ENCODE measurements around the gene KCNJ14. TPM values are rescaled to one million over a fixed set of nuclear protein-coding genes. Genes with fewer than 3 reads are reported as not detected.

KCNJ14 gene
- total RNA-seq, 1 experiment from 2014 or later = 1.4 TPM

DNA sequence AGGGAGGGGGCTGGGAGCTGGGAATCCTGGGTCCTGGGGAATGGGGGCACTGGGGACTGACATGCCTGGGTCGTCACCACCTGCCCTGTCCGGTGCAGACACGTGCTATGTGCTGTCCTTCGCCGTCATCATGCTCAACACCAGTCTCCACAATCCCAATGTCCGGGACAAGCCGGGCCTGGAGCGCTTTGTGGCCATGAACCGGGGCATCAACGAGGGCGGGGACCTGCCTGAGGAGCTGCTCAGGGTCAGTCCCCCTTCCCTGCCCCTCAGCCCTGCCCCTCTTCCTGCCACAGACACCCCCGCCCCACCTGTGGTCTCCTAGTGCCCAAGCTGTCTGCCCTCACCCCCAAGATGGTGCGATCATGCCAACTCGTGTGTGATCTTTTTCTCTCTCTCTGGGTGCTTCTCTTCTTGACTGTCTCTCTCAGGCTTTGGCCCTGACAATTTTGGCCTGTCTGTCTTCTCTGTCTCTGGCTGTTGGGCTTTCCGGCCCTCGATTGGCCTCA is 18.8 kb downstream of the KCNJ14 start:
- Histone ChIP-seq H3K27ac (ENCODE audit: low read length) (no peak overlapping the region), H3K9me2 (replicated peaks; ENCODE audit: low read length) (no peaks in the 10 kb centered on the region), H3K79me2 (ENCODE audit: low read length) (peaks cover 14% of the 10 kb centered on the region), H3K9ac (ENCODE audit: low read length) (no peak overlapping the region), H2AFZ (ENCODE audit: low read length) (no peak overlapping the region), H3K27me3 (ENCODE audit: low read length) (no peaks in the 10 kb centered on the region), H3K4me1 (ENCODE audit: insufficient read depth, low read length) (no peaks in the 10 kb centered on the region), H3K4me3 (ENCODE audit: low read length) (no peak overlapping the region), H3K4me2 (ENCODE audit: low read length) (no peak overlapping the region), H4K20me1 (ENCODE audit: low read length) (peaks cover 12% of the 10 kb centered on the region), H3F3A (ENCODE audit: low read length, unreplicated experiment) (no peaks in the 10 kb centered on the region), H3K36me3 (ENCODE audit: low read depth, low read length) (peaks cover 28% of the 10 kb centered on the region), H3K9me3 (ENCODE audit: low read length) (no peaks in the 10 kb centered on the region)
- ChIA-PET POLR2A (ENCODE audit: unreplicated experiment) (no interaction called here), CTCF (no interaction called here)
- TF ChIP-seq EZH2 (IDR thresholded peaks at IDR 0.05; ENCODE audit: low read length, unreplicated experiment) (no peak), EZH2phosphoT487 (IDR thresholded peaks at IDR 0.05; ENCODE audit: borderline replicate concordance, low read length) (no peak)
- TF ChIP-seq, protein P1, sequence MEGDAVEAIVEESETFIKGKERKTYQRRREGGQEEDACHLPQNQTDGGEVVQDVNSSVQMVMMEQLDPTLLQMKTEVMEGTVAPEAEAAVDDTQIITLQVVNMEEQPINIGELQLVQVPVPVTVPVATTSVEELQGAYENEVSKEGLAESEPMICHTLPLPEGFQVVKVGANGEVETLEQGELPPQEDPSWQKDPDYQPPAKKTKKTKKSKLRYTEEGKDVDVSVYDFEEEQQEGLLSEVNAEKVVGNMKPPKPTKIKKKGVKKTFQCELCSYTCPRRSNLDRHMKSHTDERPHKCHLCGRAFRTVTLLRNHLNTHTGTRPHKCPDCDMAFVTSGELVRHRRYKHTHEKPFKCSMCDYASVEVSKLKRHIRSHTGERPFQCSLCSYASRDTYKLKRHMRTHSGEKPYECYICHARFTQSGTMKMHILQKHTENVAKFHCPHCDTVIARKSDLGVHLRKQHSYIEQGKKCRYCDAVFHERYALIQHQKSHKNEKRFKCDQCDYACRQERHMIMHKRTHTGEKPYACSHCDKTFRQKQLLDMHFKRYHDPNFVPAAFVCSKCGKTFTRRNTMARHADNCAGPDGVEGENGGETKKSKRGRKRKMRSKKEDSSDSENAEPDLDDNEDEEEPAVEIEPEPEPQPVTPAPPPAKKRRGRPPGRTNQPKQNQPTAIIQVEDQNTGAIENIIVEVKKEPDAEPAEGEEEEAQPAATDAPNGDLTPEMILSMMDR (conservative IDR thresholded peaks at IDR 0.05; ENCODE audit: low read depth, low read length) = no peak
- ATAC-seq (no peak), DNase-seq (no peak)
- no TSS peak for BruUV-seq (replicated peaks)
- intact Hi-C loops (cut with micrococcal nuclease) = no loop called here

DNA sequence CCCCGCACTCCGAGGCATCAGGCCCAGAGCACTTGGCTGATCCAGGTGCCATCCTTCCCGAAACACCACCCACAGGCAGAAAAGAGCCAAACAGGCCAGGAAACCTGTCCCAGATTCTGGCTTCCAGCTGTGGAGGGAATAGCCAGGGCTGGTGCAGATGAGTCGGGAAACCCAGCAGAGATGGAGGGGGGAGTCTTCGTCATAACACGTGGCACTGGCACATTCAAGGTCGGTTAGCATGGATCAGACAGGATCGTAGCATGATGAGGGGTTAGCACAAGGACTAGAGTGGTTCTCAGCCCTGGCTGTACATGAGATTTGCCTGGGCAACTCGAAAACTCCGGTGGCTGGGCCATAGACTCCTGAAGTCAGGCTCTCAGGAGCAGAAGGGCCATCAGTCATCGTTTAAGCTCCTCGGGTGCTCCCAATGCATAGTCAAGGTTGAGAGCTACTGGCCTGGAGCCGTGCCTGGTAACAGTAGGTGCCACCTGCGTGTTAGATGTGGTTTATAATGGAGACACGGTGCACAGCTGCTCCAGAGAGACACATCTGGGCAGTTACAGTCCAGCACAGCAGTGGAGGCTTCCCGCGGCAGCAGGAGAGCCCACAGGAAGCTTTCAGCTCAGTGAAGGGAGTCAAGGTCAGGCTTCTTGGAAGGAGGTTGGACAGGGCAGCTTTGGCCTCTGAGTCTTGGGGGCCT is 20.1 kb downstream of the KCNJ14 start:
- no peak overlapping the region for H3K27ac ChIP-seq (ENCODE audit: low read length)
- H3K4me1 ChIP-seq (ENCODE audit: insufficient read depth, low read length) = no peaks in the 10 kb centered on the region
- H3K36me3 ChIP-seq (ENCODE audit: low read depth, low read length) = peaks cover 28% of the 10 kb centered on the region
- no peaks in the 10 kb centered on the region for H3K9me3 ChIP-seq (ENCODE audit: low read length)
- intact Hi-C loops (cut with micrococcal nuclease) = no loop called here
- peaks cover 6% of the 10 kb centered on the region for H3K79me2 ChIP-seq (ENCODE audit: low read length)
- H3K27me3 ChIP-seq (ENCODE audit: low read length) = no peaks in the 10 kb centered on the region
- H3K4me2 ChIP-seq (ENCODE audit: low read length) = no peak overlapping the region
- BruUV-seq (replicated peaks) = no TSS peak
- ChIA-PET CTCF (no interaction called here), POLR2A (ENCODE audit: unreplicated experiment) (no interaction called here)
- TF ChIP-seq EZH2 (IDR thresholded peaks at IDR 0.05; ENCODE audit: low read length, unreplicated experiment) (no peak), EZH2phosphoT487 (IDR thresholded peaks at IDR 0.05; ENCODE audit: borderline replicate concordance, low read length) (no peak)
- TF ChIP-seq, protein P1 (conservative IDR thresholded peaks at IDR 0.05; ENCODE audit: low read depth, low read length) = no peak
- no peaks in the 10 kb centered on the region for H3F3A ChIP-seq (ENCODE audit: low read length, unreplicated experiment)
- H2AFZ ChIP-seq (ENCODE audit: low read length) = no peak overlapping the region
- peaks cover 5% of the 10 kb centered on the region for H4K20me1 ChIP-seq (ENCODE audit: low read length)
- no peak for DNase-seq
- no peak overlapping the region for H3K4me3 ChIP-seq (ENCODE audit: low read length)
- H3K9ac ChIP-seq (ENCODE audit: low read length) = no peak overlapping the region
- no peaks in the 10 kb centered on the region for H3K9me2 ChIP-seq (replicated peaks; ENCODE audit: low read length)
- no peak for ATAC-seq

DNA sequence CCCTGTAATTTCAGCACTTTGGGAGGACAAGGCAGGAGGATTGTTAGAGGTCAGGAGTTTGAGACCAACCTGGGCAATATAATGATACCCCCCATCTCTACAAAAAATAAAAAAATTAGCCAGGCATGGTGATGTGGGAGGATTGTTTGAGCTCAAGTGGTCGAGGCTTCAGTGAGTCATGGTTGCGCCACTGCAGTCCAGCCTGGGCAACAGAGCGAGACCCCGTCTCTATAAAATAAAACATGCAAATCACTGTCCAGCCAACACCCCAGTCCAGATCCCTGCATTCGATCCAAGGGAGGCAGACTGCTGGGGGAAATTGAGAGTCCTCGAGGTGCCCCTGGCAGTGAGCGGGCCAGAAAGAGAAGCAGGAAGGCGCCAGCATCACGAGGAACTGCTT is 20.8 kb downstream of the KCNJ14 start:
- Histone ChIP-seq H3K27me3 (ENCODE audit: low read length) (no peaks in the 10 kb centered on the region), H3K79me2 (ENCODE audit: low read length) (no peaks in the 10 kb centered on the region), H3K4me3 (ENCODE audit: low read length) (no peak overlapping the region), H3K4me1 (ENCODE audit: insufficient read depth, low read length) (no peaks in the 10 kb centered on the region), H3F3A (ENCODE audit: low read length, unreplicated experiment) (no peaks in the 10 kb centered on the region), H4K20me1 (ENCODE audit: low read length) (no peaks in the 10 kb centered on the region; the same call in 1 of the 2 replicates), H3K9me2 (replicated peaks; ENCODE audit: low read length) (no peaks in the 10 kb centered on the region), H3K9ac (ENCODE audit: low read length) (no peak overlapping the region), H3K27ac (ENCODE audit: low read length) (no peak overlapping the region), H3K4me2 (ENCODE audit: low read length) (no peak overlapping the region), H3K9me3 (ENCODE audit: low read length) (no peaks in the 10 kb centered on the region), H3K36me3 (ENCODE audit: low read depth, low read length) (peaks cover 24% of the 10 kb centered on the region), H2AFZ (ENCODE audit: low read length) (no peak overlapping the region)
- ChIA-PET POLR2A (ENCODE audit: unreplicated experiment) (no interaction called here), CTCF (no interaction called here)
- DNase-seq = no peak
- no TSS peak for BruUV-seq (replicated peaks)
- TF ChIP-seq, protein P1 (conservative IDR thresholded peaks at IDR 0.05; ENCODE audit: low read depth, low read length) = no peak
- TF ChIP-seq EZH2phosphoT487 (IDR thresholded peaks at IDR 0.05; ENCODE audit: borderline replicate concordance, low read length) (no peak), EZH2 (IDR thresholded peaks at IDR 0.05; ENCODE audit: low read length, unreplicated experiment) (no peak)
- intact Hi-C loops (cut with micrococcal nuclease) = no loop called here
- ATAC-seq = no peak

Measured in PC-3 (cell line).